CD14-positive monocyte (primary cell): Measurements from ENCODE around the gene ZNF407. TPM values are rescaled to one million over a fixed set of nuclear protein-coding genes. Genes with fewer than 3 reads are reported as not detected.

Experiments
- DNase-seq, 3 donors: peaks; one replicate each; pipeline ENCODE4 v3.0.0-alpha.2; 2011 to 2022
- H2AFZ ChIP-seq: 2 replicates; pipeline ENCODE4 v1.6.0; 2012; ENCODE audit warnings: mild to moderate bottlenecking, low read depth, low read length, inconsistent platforms; ENCODE audit not compliant: insufficient read depth, poor library complexity, severe bottlenecking
- H3K27ac ChIP-seq, 2 donors: 1 replicate in 1 of 2; 2 replicates in 1 of 2; pipeline ENCODE4 v1.5.1; 2012 to 2013; ENCODE audit warnings: low read length in 2 of 2, control low read depth in 1 of 2, inconsistent platforms in 1 of 2, low read depth in 1 of 2, mild to moderate bottlenecking in 1 of 2
- H3K27me3 ChIP-seq, 2 donors: one replicate each; pipeline versions ENCODE4 v1.6.0 to v1.6.1; 2011 to 2013; ENCODE audit warnings: low read length in 2 of 2; ENCODE audit not compliant: control insufficient read depth in 2 of 2, insufficient read depth in 2 of 2
- H3K36me3 ChIP-seq, 2 donors: replicated peaks in 1 of 2; 1 replicate in 1 of 2; 2 replicates in 1 of 2; pipeline versions ENCODE4 v1.5.1 to v1.6.1; 2012 to 2013; ENCODE audit warnings: low read length in 2 of 2, control low read depth in 1 of 2, inconsistent platforms in 1 of 2, mild to moderate bottlenecking in 1 of 2; ENCODE audit not compliant: insufficient read depth in 2 of 2, control insufficient read depth in 1 of 2
- H3K4me1 ChIP-seq, 2 donors: 1 replicate in 1 of 2; 2 replicates in 1 of 2; pipeline versions ENCODE4 v1.5.1 to v1.6.1; 2012 to 2013; ENCODE audit warnings: low read length in 2 of 2, control low read depth in 1 of 2, inconsistent platforms in 1 of 2, mild to moderate bottlenecking in 1 of 2, moderate library complexity in 1 of 2; ENCODE audit not compliant: insufficient read depth in 2 of 2, control insufficient read depth in 1 of 2
- H3K4me2 ChIP-seq: replicated peaks from 2 replicates; pipeline ENCODE3; 2012; ENCODE audit warnings: low read length, moderate library complexity, mild to moderate bottlenecking; ENCODE audit not compliant: poor library complexity, severe bottlenecking; ENCODE audit errors: extremely low read depth
- H3K4me3 ChIP-seq, 3 experiments: fragments of 200-600 bp in 1 of 3; sonication (generic) in 1 of 3; replicated peaks in 1 of 3; 1 replicate in 2 of 3; 2 replicates in 1 of 3; pipeline ENCODE4 v1.5.1; 2011 to 2013; ENCODE audit warnings: low read length in 3 of 3, mild to moderate bottlenecking in 3 of 3, control low read depth in 2 of 3, low read depth in 2 of 3, inconsistent platforms in 1 of 3, moderate library complexity in 1 of 3
- H3K79me2 ChIP-seq: 2 replicates; pipeline ENCODE4 v1.6.0; 2012; ENCODE audit warnings: mild to moderate bottlenecking, control low read depth, inconsistent platforms, low read length, moderate library complexity; ENCODE audit not compliant: insufficient read depth
- H3K9ac ChIP-seq: 2 replicates; pipeline ENCODE4 v1.6.0; 2017; ENCODE audit warnings: low read length, mild to moderate bottlenecking; ENCODE audit not compliant: insufficient read depth, poor library complexity, severe bottlenecking
- H3K9me3 ChIP-seq, 2 donors: replicated peaks in 1 of 2; 1 replicate in 1 of 2; 2 replicates in 1 of 2; pipeline versions ENCODE4 v1.5.1 to v1.6.1; 2012 to 2013; ENCODE audit warnings: low read length in 2 of 2, control low read depth in 1 of 2; ENCODE audit not compliant: control insufficient read depth in 1 of 2, insufficient read depth in 1 of 2
- H4K20me1 ChIP-seq: 2 replicates; pipeline ENCODE4 v1.6.0; 2012; ENCODE audit warnings: mild to moderate bottlenecking, low read length, control low read depth, moderate library complexity; ENCODE audit not compliant: insufficient read depth
- H3K27ac Mint-ChIP-seq, 7 donors: one replicate each; pipeline ENCODE4 v1.8.0; 2020; ENCODE audit warnings: mild to moderate bottlenecking in 7 of 7, mixed read lengths in 7 of 7, moderate library complexity in 6 of 7, inconsistent platforms in 2 of 7
- H3K27me3 Mint-ChIP-seq, 3 donors: one replicate each; pipeline ENCODE4 v1.8.0; 2021 to 2022; ENCODE audit warnings: low read depth in 3 of 3, mild to moderate bottlenecking in 3 of 3, mixed read lengths in 3 of 3, moderate library complexity in 3 of 3, inconsistent platforms in 1 of 3
- H3K36me3 Mint-ChIP-seq, 2 donors: one replicate each; pipeline ENCODE4 v1.8.0; 2020; ENCODE audit warnings: mixed read lengths in 2 of 2, inconsistent platforms in 1 of 2, mild to moderate bottlenecking in 1 of 2
- H3K4me1 Mint-ChIP-seq: one replicate; pipeline ENCODE4 v1.8.0; 2020; ENCODE audit warnings: mild to moderate bottlenecking, mixed read lengths
- H3K4me3 Mint-ChIP-seq, 2 donors: one replicate each; pipeline ENCODE4 v1.8.0; 2020; ENCODE audit warnings: mild to moderate bottlenecking in 2 of 2, mixed read lengths in 2 of 2, moderate library complexity in 1 of 2
- H3K9me3 Mint-ChIP-seq, 7 donors: one replicate each; pipeline ENCODE4 v1.8.0; 2020 to 2022; ENCODE audit warnings: mixed read lengths in 7 of 7, mild to moderate bottlenecking in 6 of 7, moderate library complexity in 6 of 7, inconsistent platforms in 2 of 7
- CTCF ChIP-seq: fragments of 200-600 bp; IDR thresholded peaks from one replicate; pipeline ENCODE4 v1.8.0; 2022; ENCODE audit warnings: antibody characterized with exemption, mild to moderate bottlenecking
- WGBS: methylation state at CpG from one replicate; pipeline ENCODE4 v1.1.5; 2013; ENCODE audit warnings: missing lambda C conversion rate; ENCODE audit not compliant: insufficient coverage; 5-methylcytosine and 5-hydroxymethylcytosine counted together
- intact Hi-C, 2 donors: fragments of 100-400 bp; cut with micrococcal nuclease; formaldehyde crosslinking; loops; one replicate each; pipeline versions ENCODE4 v1.15.0 to v1.15.1; 2023
- polyA plus RNA-seq, 3 donors: library from polyadenylated mRNA; depleted of rRNA in 1 of 3; unstranded in 2 of 3; stranded (reverse) in 1 of 3; fragments of 300-500 nt in 2 of 3; fragments of >200 nt in 1 of 3; fragmentation: Illumina TruSeq in 2 of 3; gene quantifications; 1 replicate in 2 of 3; 2 replicates in 1 of 3; pipeline ENCODE4 v1.2.3, GENCODE V29; 2012 to 2021

ZNF407 gene
- polyA plus RNA-seq, 3 donors: 1.3 to 3.6 (median 1.6) TPM

- intact Hi-C loops: no loop called here
- H3K4me1 ChIP-seq: peaks cover 0 to 6% of the 10 kb centered on the region in 2 donors
- Mint-ChIP-seq H3K27ac (peak overlapping the region in 2 of 7 donors; percentile 24 to 84), H3K4me1 (peaks cover 13% of the 10 kb centered on the region), H3K4me3 (no peak overlapping the region), H3K27me3 (no peaks in the 10 kb centered on the region), H3K9me3 (peaks cover 0 to 2% (median 0%) of the 10 kb centered on the region in 7 donors), H3K36me3 (peaks cover 4 to 10% of the 10 kb centered on the region in 2 donors)
- H3K9ac ChIP-seq: no peak overlapping the region
- no peaks in the 10 kb centered on the region for H3K36me3 ChIP-seq
- no peaks in the 10 kb centered on the region for H3K9me3 ChIP-seq
- H3K4me3 ChIP-seq: no peak overlapping the region
- peak overlapping the region in 1 of 2 donors; percentile 21 for H3K27ac ChIP-seq
- no peaks in the 10 kb centered on the region for H3K79me2 ChIP-seq
- no peak overlapping the region for H3K4me2 ChIP-seq
- DNase-seq: peak in 1 of 3 donors; percentile 12
- TF ChIP-seq CTCF: no peak
- H4K20me1 ChIP-seq: no peaks in the 10 kb centered on the region
- H2AFZ ChIP-seq: no peak overlapping the region
- WGBS: no CpG with 5 or more reads among the region's 2 CpGs
- no peaks in the 10 kb centered on the region for H3K27me3 ChIP-seq
Measured at GRCh38 chr18:75003039-75003438, 405.4 kb downstream of the ZNF407 start.

GRCh38 chr18:75003764-75004690, 406.4 kb downstream of the ZNF407 start:
- Mint-ChIP-seq H3K27me3 (no peaks in the 10 kb centered on the region), H3K36me3 (peaks cover 4 to 10% of the 10 kb centered on the region in 2 donors), H3K4me3 (no peak overlapping the region), H3K9me3 (no peaks in the 10 kb centered on the region), H3K4me1 (peaks cover 13% of the 10 kb centered on the region), H3K27ac (peak overlapping the region in 2 of 7 donors; percentile 57 to 61)
- no peaks in the 10 kb centered on the region for H4K20me1 ChIP-seq
- H3K9ac ChIP-seq: no peak overlapping the region
- no peaks in the 10 kb centered on the region for H3K36me3 ChIP-seq
- intact Hi-C loops: no loop called here
- H3K4me2 ChIP-seq: no peak overlapping the region
- no peak overlapping the region for H3K4me3 ChIP-seq
- no peak overlapping the region for H2AFZ ChIP-seq
- TF ChIP-seq CTCF: no peak
- H3K79me2 ChIP-seq: no peaks in the 10 kb centered on the region
- H3K27me3 ChIP-seq: no peaks in the 10 kb centered on the region
- over 99% methylated on average over 16 of the region's 23 CpGs for WGBS
- H3K9me3 ChIP-seq: no peaks in the 10 kb centered on the region
- no peak for DNase-seq
- H3K4me1 ChIP-seq: peaks cover 0 to 6% of the 10 kb centered on the region in 2 donors
- no peak overlapping the region for H3K27ac ChIP-seq
